Mucosa of descending colon (tissue), 3 donors: ENCODE results near the gene MAST4. TPM values are rescaled to one million over a fixed set of nuclear protein-coding genes. Genes with fewer than 3 reads are reported as not detected.

ENCODE experiments used
- ATAC-seq: fragments of 200-7000 bp; cut with Tn5 transposase; one replicate; pipeline ENCODE4 v1.9.1; 2020; ENCODE audit warnings: mild to moderate bottlenecking, moderate library complexity
- DNase-seq, 3 donors: peaks; one replicate each; pipeline ENCODE4 v3.0.0-alpha.2; 2020
- H3K36me3 ChIP-seq: fragments of 200-600 bp; one replicate; pipeline ENCODE4 v1.8.0; 2021; ENCODE audit warnings: low read depth, mild to moderate bottlenecking
- H3K4me1 ChIP-seq: fragments of 200-600 bp; one replicate; pipeline ENCODE4 v1.8.0; 2021; ENCODE audit warnings: low read depth, mild to moderate bottlenecking
- H3K4me3 ChIP-seq: fragments of 200-600 bp; one replicate; pipeline ENCODE4 v1.8.0; 2021; ENCODE audit warnings: mild to moderate bottlenecking
- H3K9me3 ChIP-seq: fragments of 200-600 bp; one replicate; pipeline ENCODE4 v1.8.0; 2021; ENCODE audit warnings: mild to moderate bottlenecking
- CTCF ChIP-seq: fragments of 200-600 bp; IDR thresholded peaks from one replicate; pipeline ENCODE4 v1.8.0; 2022; ENCODE audit warnings: antibody characterized with exemption, mild to moderate bottlenecking
- intact Hi-C, 2 donors: fragments of 100-400 bp; cut with DNase I in 1 of 2; cut with micrococcal nuclease in 1 of 2; formaldehyde crosslinking; loops; one replicate each; pipeline versions ENCODE4 v1.11.0 to v1.11.1; 2022; cut with DNase I, micrococcal nuclease
- total RNA-seq, 3 donors: library from RNA; stranded (reverse); fragmentation: NEBNext Ultra II Directional in 2 of 3; extraction: Animal tissue kit (Norgen Biotek cat#: 25700) in 2 of 3; gene quantifications; one replicate each; pipeline versions ENCODE4 v1.2.1 to v1.2.4, GENCODE V29; 2021 to 2023
- donor health status: DM: no; HTN: no; CAD: no; lungs with moderate emphysema.
- donor health status: DM: no; HTN: no; CAD: no.
- donor health status: DM: no; HTN: yes; CAD: no.

The MAST4 gene
- total RNA-seq, 3 donors from 2014 or later = 16.2 to 34.0 (median 22.5) TPM

- H3K4me1 ChIP-seq = peaks cover 12% of the 10 kb centered on the region
- no peak for TF ChIP-seq CTCF
- intact Hi-C loops = loop anchor here in 1 of 2 donors (10.0 kb wide), 1 partner anchor 89 kb away; no protein-coding TSS in a partner anchor
Measured at GRCh38 chr5:67005737-67006499, 409.7 kb downstream of the MAST4 start.

GRCh38 chr5:67006500-67006848, 410.3 kb downstream of the MAST4 start:
- H3K9me3 ChIP-seq = no peaks in the 10 kb centered on the region
- H3K36me3 ChIP-seq = no peaks in the 10 kb centered on the region
- DNase-seq = no peak
- no peak overlapping the region for H3K4me3 ChIP-seq
- TF ChIP-seq CTCF = no peak
- intact Hi-C loops = loop anchor here in 1 of 2 donors (10.0 kb wide), 1 partner anchor 88 kb away; no protein-coding TSS in a partner anchor
- H3K4me1 ChIP-seq = peaks cover 17% of the 10 kb centered on the region
- ATAC-seq = no peak

More at GRCh38 chr5:67005737-67006499, 409.7 kb downstream of the MAST4 start:
- no peaks in the 10 kb centered on the region for H3K36me3 ChIP-seq
- no peak overlapping the region for H3K4me3 ChIP-seq
- ATAC-seq = no peak
- no peak for DNase-seq
- H3K9me3 ChIP-seq = no peaks in the 10 kb centered on the region

- DNase-seq = no peak
- no peaks in the 10 kb centered on the region for H3K36me3 ChIP-seq
- H3K4me3 ChIP-seq = no peak overlapping the region
- intact Hi-C loops = loop anchor here in 1 of 2 donors (10.0 kb wide), 1 partner anchor 86 kb away; no protein-coding TSS in a partner anchor
- H3K4me1 ChIP-seq = peaks cover 19% of the 10 kb centered on the region
- TF ChIP-seq CTCF = no peak
- H3K9me3 ChIP-seq = no peaks in the 10 kb centered on the region
- no peak for ATAC-seq
Measured at GRCh38 chr5:67009028-67009427, 412.8 kb downstream of the MAST4 start.

- intact Hi-C loops = no loop called here
- Histone ChIP-seq H3K36me3 (no peaks in the 10 kb centered on the region), H3K4me1 (peaks cover 13% of the 10 kb centered on the region), H3K9me3 (no peaks in the 10 kb centered on the region), H3K4me3 (no peak overlapping the region)
- TF ChIP-seq CTCF = no peak
- DNase-seq (peak in 1 of 3 donors; percentile 47), ATAC-seq (peak; percentile 64)
Measured at GRCh38 chr5:67010684-67011409, 414.7 kb downstream of the MAST4 start.

GRCh38 chr5:67011422-67011821, 415.2 kb downstream of the MAST4 start:
- Histone ChIP-seq H3K4me1 (peaks cover 13% of the 10 kb centered on the region), H3K36me3 (no peaks in the 10 kb centered on the region), H3K9me3 (no peaks in the 10 kb centered on the region), H3K4me3 (no peak overlapping the region)
- no peak for TF ChIP-seq CTCF
- ATAC-seq = no peak
- intact Hi-C loops = no loop called here
- DNase-seq = peak in 1 of 3 donors; percentile 28
